A549 (cell line): ENCODE results near the gene SNAP25.

ENCODE experiments used
- CBX2 ChIP-seq: fragments of 200-600 bp; sonication (generic); IDR thresholded peaks from 2 replicates; pipeline ENCODE4 v1.6.1; 2016; ENCODE audit warnings: low read depth, mild to moderate bottlenecking, borderline replicate concordance
- CTCF ChIP-seq: fragments of >200 bp; sonication (Bioruptor Twin); formaldehyde crosslinking; IDR thresholded peaks from 3 replicates; pipeline ENCODE4 v1.5.1; 2016
- FOSL2 ChIP-seq, 2 experiments: fragments of 450-650 bp in 1 of 2; fragments of >200 bp in 1 of 2; sonication (Bioruptor Twin) in 1 of 2; formaldehyde crosslinking; IDR thresholded peaks; 2 replicates each; pipeline versions ENCODE4 v1.5.0 to v1.6.1; 2016 to 2020; ENCODE audit warnings: mild to moderate bottlenecking in 1 of 2, moderate library complexity in 1 of 2
- MAX ChIP-seq: IDR thresholded peaks from 2 replicates; pipeline ENCODE4 v1.6.1; 2012
- PHF8 ChIP-seq: fragments of 200-600 bp; sonication (generic); IDR thresholded peaks from 2 replicates; pipeline ENCODE4 v1.6.1; 2016; ENCODE audit warnings: low read depth, mild to moderate bottlenecking, antibody characterized with exemption, moderate library complexity, borderline replicate concordance
- POLR2A ChIP-seq: IDR thresholded peaks from 2 replicates; pipeline ENCODE4 v1.6.1; 2012; ENCODE audit warnings: mild to moderate bottlenecking, low read length
- POLR2AphosphoS2 ChIP-seq: conservative IDR thresholded peaks from 2 replicates; pipeline ENCODE4 v1.6.1; 2012; ENCODE audit warnings: low read length, improper control_type of control experiment, inconsistent platforms
- RAD21 ChIP-seq, 2 experiments: fragments of >200 bp in 1 of 2; sonication (Bioruptor Twin) in 1 of 2; formaldehyde crosslinking in 1 of 2; IDR thresholded peaks in 1 of 2; conservative IDR thresholded peaks in 1 of 2; 2 replicates in 1 of 2; 3 replicates in 1 of 2; pipeline ENCODE4 v1.6.1; 2012 to 2018; ENCODE audit warnings: inconsistent platforms in 1 of 2
- SREBF2 ChIP-seq: fragments of 450-650 bp; IDR thresholded peaks from 2 replicates; pipeline ENCODE4 v1.6.1; 2014; ENCODE audit warnings: mild to moderate bottlenecking, moderate library complexity
- TF ChIP-seq, protein P1 (sequence below): IDR thresholded peaks from 2 replicates; pipeline ENCODE4 v1.6.1; 2012

DNA sequence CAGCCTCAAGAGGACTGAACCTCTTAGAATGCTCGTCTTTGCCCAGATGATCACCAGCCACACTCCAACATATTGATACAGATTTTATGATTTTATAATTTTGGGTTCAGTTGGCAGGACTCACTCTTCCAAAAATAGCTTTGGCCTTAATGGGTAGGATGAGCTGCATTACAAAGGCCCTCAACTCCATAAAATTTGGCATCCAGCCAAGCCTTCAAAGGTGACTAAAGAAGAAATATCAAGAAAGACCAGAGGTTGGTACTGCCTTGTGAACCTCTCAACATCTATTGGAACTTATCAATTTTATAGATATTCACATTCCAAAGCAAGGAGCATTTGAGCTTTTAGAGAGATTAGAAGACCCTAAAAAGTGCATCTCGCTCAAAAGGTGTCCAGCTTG lies 48.4 kb upstream of the SNAP25 start:
- TF ChIP-seq CTCF (no peak), POLR2AphosphoS2 (no peak), CBX2 (no peak), POLR2A (no peak), SREBF2 (no peak), FOSL2 (IDR thresholded peaks at IDR 0.05) (no peak), FOSL2 (CRISPR knock-in tag; IDR thresholded peaks at IDR 0.05) (no peak), RAD21 (conservative IDR thresholded peaks at IDR 0.05 in 1 of 2, IDR thresholded peaks at IDR 0.05 in 1 of 2) (no peak), PHF8 (no peak), MAX (no peak)
- TF ChIP-seq, protein P1, sequence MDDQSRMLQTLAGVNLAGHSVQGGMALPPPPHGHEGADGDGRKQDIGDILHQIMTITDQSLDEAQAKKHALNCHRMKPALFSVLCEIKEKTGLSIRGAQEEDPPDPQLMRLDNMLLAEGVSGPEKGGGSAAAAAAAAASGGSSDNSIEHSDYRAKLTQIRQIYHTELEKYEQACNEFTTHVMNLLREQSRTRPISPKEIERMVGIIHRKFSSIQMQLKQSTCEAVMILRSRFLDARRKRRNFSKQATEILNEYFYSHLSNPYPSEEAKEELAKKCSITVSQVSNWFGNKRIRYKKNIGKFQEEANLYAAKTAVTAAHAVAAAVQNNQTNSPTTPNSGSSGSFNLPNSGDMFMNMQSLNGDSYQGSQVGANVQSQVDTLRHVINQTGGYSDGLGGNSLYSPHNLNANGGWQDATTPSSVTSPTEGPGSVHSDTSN, result no peak
